Thyroid gland (tissue), 4 donors: ENCODE measurements around the gene PSMD6. TPM values are rescaled to one million over a fixed set of nuclear protein-coding genes. Genes with fewer than 3 reads are reported as not detected.

Experiments
- DNase-seq, 2 donors: peaks; one replicate each; pipeline ENCODE4 v3.0.0-alpha.2; 2019
- H3K27ac ChIP-seq, 3 donors: fragments of 200-600 bp; sonication (generic); 1 replicate in 2 of 3; 2 replicates in 1 of 3; pipeline ENCODE4 v1.5.1; 2016 to 2019; ENCODE audit warnings: mild to moderate bottlenecking in 1 of 3, moderate library complexity in 1 of 3
- H3K27me3 ChIP-seq: fragments of 200-600 bp; sonication (generic); one replicate; pipeline ENCODE4 v1.5.1; 2019
- H3K36me3 ChIP-seq, 2 donors: fragments of 200-600 bp; sonication (generic); one replicate each; pipeline ENCODE4 v1.5.1; 2016 to 2019
- H3K4me1 ChIP-seq, 2 donors: fragments of 200-600 bp; sonication (generic); one replicate each; pipeline ENCODE4 v1.5.1; 2017 to 2019
- H3K4me3 ChIP-seq, 3 donors: fragments of 200-600 bp; sonication (generic); replicated peaks in 1 of 3; 1 replicate in 2 of 3; 2 replicates in 1 of 3; pipeline ENCODE4 v1.5.1; 2016; ENCODE audit warnings: mild to moderate bottlenecking in 1 of 3
- H3K9me3 ChIP-seq: fragments of 200-600 bp; sonication (generic); one replicate; pipeline ENCODE4 v1.5.1; 2017
- CTCF ChIP-seq, 6 experiments: fragments of 200-600 bp in 3 of 6; fragments of 450-650 bp in 3 of 6; sonication (generic) in 3 of 6; IDR thresholded peaks; one replicate each; pipeline ENCODE4 v1.5.1; 2016 to 2019; ENCODE audit warnings: antibody characterized with exemption in 6 of 6, mild to moderate bottlenecking in 2 of 6, inconsistent platforms in 1 of 6, moderate library complexity in 1 of 6
- POLR2A ChIP-seq, 2 donors: fragments of 450-650 bp; IDR thresholded peaks; one replicate each; pipeline ENCODE4 v1.6.1; 2017; ENCODE audit warnings: antibody characterized with exemption in 2 of 2, mild to moderate bottlenecking in 2 of 2, moderate library complexity in 1 of 2
- WGBS, 2 donors: methylation state at CpG; one replicate each; pipeline ENCODE4 v1.1.5; 2017; 5-methylcytosine and 5-hydroxymethylcytosine counted together
- intact Hi-C: fragments of 100-400 bp; cut with DNase I; formaldehyde crosslinking; loops from one replicate; pipeline ENCODE4 v1.15.1; 2023
- total RNA-seq, 4 donors: library from RNA; depleted of rRNA; stranded (reverse); fragments of >200 nt; gene quantifications; one replicate each; pipeline ENCODE4 v1.2.3, GENCODE V29; 2016

Gene PSMD6
- total RNA-seq, 4 donors from 2014 or later: 64.1 to 116 (median 75.3) TPM

- TF ChIP-seq CTCF (IDR thresholded peaks at IDR 0.05) (no peak), POLR2A (IDR thresholded peaks at IDR 0.05) (no peak)
- Histone ChIP-seq H3K4me3 (no peak overlapping the region), H3K4me1 (peaks cover 0 to 5% of the 10 kb centered on the region in 2 donors), H3K36me3 (no peaks in the 10 kb centered on the region), H3K27ac (no peak overlapping the region), H3K27me3 (no peaks in the 10 kb centered on the region), H3K9me3 (no peaks in the 10 kb centered on the region)
- 99% methylated on average over 4 of the region's 4 CpGs for WGBS, 2 donors
- intact Hi-C loops: no loop called here
- DNase-seq: no peak
These were observed 33.9 kb upstream of the PSMD6 start for GRCh38 chr3:64057231-64057630.

GRCh38 chr3:64056606-64057180 is 33.4 kb upstream of the PSMD6 start:
- DNase-seq: no peak
- Histone ChIP-seq H3K27me3 (no peaks in the 10 kb centered on the region), H3K36me3 (no peaks in the 10 kb centered on the region), H3K4me1 (no peaks in the 10 kb centered on the region), H3K9me3 (no peaks in the 10 kb centered on the region), H3K27ac (no peak overlapping the region), H3K4me3 (no peak overlapping the region)
- TF ChIP-seq POLR2A (IDR thresholded peaks at IDR 0.05): no peak
- no peak for TF ChIP-seq CTCF (IDR thresholded peaks at IDR 0.05)
- intact Hi-C loops: no loop called here
- 85 to 93% methylated on average over 3 of the region's 3 CpGs for WGBS, 2 donors

GRCh38 chr3:64055076-64055475 is 31.8 kb upstream of the PSMD6 start:
- Histone ChIP-seq H3K4me1 (no peaks in the 10 kb centered on the region), H3K36me3 (no peaks in the 10 kb centered on the region), H3K9me3 (no peaks in the 10 kb centered on the region), H3K27me3 (no peaks in the 10 kb centered on the region), H3K27ac (no peak overlapping the region), H3K4me3 (no peak overlapping the region)
- 90 to 91% methylated on average over 2 of the region's 2 CpGs for WGBS, 2 donors
- no peak for TF ChIP-seq POLR2A (IDR thresholded peaks at IDR 0.05)
- TF ChIP-seq CTCF (IDR thresholded peaks at IDR 0.05): no peak
- DNase-seq: no peak
- intact Hi-C loops: no loop called here

- TF ChIP-seq POLR2A (IDR thresholded peaks at IDR 0.05): no peak
- TF ChIP-seq CTCF (IDR thresholded peaks at IDR 0.05): no peak
- H3K4me3 ChIP-seq: no peak overlapping the region
- H3K9me3 ChIP-seq: no peaks in the 10 kb centered on the region
- H3K36me3 ChIP-seq: no peaks in the 10 kb centered on the region
- no peaks in the 10 kb centered on the region for H3K27me3 ChIP-seq
- 79 to 81% methylated on average over 3 of the region's 3 CpGs for WGBS, 2 donors
- H3K27ac ChIP-seq: no peak overlapping the region
- no peaks in the 10 kb centered on the region for H3K4me1 ChIP-seq
- intact Hi-C loops: no loop called here
- no peak for DNase-seq
These were observed 31.2 kb upstream of the PSMD6 start for GRCh38 chr3:64054488-64054887.

GRCh38 chr3:64053581-64053980 is 30.3 kb upstream of the PSMD6 start:
- no peak for TF ChIP-seq POLR2A (IDR thresholded peaks at IDR 0.05)
- no peak for TF ChIP-seq CTCF (IDR thresholded peaks at IDR 0.05)
- no peak for DNase-seq
- Histone ChIP-seq H3K9me3 (no peaks in the 10 kb centered on the region), H3K4me3 (no peak overlapping the region), H3K36me3 (no peaks in the 10 kb centered on the region), H3K27ac (no peak overlapping the region), H3K27me3 (no peaks in the 10 kb centered on the region), H3K4me1 (peaks cover 5 to 6% of the 10 kb centered on the region in 2 donors)
- intact Hi-C loops: no loop called here
- 88 to 91% methylated on average over 3 of the region's 3 CpGs for WGBS, 2 donors
